HG03135 (cell line): ENCODE data around the gene IL22RA2.
"Not testable (repeated sequence)": the region's sequence is repeated elsewhere in the genome, so short reads cannot be mapped to it uniquely, and the experiment has no call there.

Experiments used
- ATAC-seq: cut with Tn5 transposase; IDR thresholded peaks from one replicate; pipeline ENCODE4 v1.9.1; 2021; ENCODE audit warnings: mild to moderate bottlenecking, moderate library complexity; ENCODE audit not compliant: unreplicated experiment

Gene IL22RA2

DNA sequence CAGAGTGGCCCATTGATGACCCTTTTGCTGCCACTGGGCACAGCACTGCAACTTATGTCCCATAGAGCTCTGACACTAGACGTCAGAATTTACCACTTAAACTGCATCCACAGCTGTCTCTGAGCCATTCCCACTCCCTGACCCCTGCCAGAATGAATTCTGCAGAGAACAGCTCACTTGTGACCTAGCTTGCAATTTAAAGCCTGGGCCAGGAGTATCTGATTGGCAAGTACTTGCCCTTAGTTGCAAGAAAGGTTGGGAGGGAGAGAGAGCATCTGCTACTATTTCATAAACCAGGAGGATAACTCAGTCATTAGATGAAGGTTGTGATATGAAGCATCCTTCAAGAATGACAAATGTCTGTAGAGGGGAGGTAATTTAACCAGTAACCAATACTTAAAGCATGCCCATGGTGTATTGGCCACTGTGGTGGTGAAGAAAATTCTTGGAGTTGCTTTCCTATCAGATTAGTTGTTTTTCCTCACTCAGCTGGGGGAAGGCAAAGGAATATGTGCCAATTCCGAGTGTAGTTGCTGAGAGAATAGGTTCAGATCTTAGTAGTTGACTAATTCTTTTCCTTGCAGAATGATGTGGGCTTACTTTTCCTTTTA lies 46.5 kb downstream of the IL22RA2 start:
- no peak for ATAC-seq

DNA sequence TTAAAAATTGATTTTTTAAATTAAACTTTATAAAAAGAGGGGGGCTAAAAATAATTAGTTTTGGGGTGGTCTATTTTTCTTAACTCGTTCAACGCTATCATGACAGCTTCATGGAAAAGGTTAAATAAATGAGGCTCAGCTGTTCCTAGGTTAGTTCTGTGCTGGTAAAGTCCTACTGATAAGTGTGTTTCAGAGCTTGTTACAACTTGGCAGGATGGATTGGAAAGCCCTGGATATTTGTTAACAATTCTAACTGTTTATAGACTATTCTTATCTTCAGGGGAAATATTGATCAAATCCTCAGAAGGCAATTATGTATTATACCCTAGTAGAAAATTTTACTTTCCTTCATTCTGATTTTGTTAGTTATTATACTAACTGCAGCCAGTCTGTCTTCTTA lies 50.4 kb downstream of the IL22RA2 start:
- no peak for ATAC-seq

DNA sequence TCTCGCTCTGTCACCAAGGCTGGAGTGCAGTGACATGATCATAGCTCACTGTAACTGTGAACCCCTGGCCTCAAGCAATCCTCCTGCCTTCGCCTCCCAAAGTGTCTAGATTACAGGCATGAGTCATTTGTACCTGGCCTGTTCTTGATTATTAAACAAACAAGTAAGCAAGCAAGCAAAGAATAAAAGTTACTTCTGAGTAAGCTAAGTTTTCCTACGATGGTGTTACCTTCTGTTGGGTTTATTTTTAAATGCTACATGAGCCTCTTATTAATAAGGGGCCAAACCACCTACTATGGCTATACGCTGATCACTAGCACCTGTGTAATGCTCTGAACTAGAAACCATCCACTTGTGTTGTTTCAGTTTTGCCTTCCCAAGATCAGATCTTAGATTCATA lies 50.8 kb downstream of the IL22RA2 start:
- peak; percentile 55 for ATAC-seq

DNA sequence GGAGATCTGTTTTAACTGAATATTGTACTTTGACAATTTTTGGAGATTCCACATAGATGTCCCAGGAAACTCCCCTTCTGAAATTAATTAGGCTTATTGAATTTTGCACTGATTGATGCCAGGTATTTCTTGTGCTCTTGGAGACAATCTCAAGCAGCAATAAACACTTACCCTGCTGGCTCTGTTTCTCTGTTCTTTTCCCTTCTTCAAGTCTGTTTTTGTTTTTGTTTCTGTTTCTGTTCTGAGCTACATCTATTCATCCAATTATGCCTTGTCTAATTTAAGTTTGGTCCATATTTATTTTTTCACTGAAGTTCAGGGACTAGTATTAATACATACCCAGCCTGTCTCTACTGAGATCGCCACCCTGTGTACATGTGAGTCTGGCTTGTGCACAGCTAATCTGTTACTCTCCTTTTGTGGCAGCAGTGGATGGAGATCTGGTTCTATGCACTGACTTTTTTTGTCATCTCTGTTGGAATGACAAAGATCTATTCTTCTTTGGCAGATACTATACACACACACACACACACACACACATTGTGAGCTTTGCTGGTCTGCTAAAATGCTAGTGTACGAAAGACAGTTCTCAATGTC lies 51.9 kb downstream of the IL22RA2 start:
- no peak for ATAC-seq

DNA sequence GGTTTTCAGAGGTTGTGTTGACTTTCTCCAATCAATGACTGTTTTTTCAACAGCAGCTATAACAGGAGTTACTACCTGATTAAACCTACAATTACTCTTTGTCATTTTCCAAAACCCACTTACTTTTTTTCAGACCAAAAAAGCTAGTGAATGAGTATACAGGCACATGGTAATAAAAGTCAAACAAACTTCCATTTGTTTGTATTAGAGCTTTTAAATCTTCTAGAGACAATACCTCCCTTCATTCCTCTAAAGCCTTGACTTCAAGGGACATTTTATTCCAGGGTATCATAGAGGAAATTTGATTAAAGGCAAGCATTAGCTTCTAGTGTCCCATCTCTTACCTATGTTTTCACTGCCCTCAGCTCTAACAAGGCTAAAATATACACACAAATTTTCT lies 52.7 kb downstream of the IL22RA2 start:
- ATAC-seq = no peak

DNA sequence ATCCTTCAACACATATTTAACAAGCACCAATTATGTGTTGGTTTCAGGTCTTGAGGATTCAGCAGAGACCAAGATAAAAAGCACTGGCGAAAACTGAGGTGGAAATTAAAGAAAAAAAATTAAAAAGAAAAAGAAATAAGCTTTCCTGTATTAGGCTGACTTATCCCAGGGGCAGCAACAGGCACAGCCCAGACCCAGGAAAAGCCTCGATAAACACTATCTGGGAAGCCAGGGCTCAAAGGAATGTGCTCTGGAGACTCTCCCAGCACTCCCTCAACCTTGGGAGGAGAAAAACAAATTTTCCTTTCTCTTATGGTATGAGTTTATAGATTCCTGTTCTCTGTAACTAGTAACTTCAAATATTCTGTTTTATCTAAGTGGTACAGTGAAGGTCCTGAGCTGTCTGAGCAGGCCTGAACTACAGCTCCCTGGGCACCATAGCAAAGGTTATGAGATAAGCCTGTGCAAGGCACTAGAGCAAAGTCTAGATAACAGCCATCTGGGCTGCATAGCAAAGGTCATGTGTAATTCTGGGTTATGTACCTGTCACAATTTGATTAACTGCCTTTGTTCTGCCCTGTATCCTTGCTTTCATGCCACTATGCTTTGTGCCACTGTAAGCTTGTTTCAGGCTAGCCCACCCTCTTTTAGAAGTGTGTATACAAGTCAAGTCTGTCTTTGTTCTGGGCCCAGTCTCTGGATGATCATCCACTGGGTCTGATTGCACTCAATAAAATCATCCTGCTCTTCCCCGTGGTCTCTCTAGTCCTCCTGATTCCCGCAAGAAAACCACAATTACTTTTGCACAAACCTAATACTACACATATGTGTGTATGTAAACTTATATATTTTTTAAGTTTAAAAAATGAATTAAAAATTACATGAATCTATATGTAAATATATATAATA lies 54.0 kb downstream of the IL22RA2 start:
- ATAC-seq = no peak

DNA sequence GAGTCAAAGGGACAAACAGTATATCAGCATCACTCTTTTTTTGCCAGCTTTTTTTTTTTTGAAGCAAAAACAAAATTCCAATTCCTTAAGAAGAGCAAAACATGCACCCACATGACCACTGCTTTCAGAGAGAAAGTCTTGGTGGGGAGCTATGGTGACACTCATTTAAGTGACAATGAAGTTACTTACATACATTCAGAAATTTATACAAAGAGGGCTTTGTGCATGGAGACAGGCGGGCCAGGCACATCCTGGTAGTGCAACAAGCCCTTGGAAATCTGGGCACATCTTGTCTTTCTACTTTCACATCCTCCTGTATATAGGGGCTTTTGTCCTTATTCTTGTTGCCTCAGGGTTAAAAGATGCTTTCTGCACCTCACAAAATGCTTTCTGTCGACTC lies 55.9 kb downstream of the IL22RA2 start:
- ATAC-seq = no peak

DNA sequence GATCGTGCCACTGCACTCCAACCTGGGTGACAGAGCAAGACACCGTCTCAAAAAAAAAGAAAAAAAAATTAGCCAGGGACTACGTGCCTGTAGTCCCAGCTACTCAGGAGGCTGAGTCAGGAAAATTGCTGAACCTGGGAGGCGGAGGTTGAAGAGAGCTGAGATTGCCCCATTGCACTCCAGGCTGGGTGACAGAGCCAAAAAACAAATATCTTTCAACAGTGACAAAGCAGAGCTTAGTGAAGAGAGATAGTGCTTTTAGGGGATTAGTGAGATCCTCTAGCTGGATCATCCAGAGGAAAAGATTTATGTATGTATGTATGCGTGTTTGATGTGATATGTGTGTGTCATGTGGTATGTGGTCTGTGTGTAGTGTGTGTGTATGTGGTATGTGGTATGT lies 56.6 kb downstream of the IL22RA2 start:
- no peak for ATAC-seq

DNA sequence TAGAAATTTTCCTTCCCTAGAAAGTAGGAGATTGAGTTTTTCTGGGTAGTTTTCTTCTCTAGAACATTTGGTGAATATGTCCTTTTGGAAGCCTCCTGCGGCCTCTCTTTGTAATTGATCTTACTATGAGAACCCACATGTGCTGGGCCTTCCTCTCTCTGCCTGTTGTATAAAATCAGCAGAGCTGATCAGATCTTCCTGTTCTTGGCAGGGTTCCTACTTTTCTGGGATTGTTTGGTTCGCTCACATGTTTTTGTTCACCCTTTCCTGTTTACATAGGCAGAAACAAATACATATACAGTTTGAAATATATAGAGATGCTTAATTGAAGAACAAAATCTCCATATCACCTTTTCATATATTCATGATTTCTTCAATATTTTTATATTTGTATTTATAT lies 57.8 kb downstream of the IL22RA2 start:
- ATAC-seq = no peak

DNA sequence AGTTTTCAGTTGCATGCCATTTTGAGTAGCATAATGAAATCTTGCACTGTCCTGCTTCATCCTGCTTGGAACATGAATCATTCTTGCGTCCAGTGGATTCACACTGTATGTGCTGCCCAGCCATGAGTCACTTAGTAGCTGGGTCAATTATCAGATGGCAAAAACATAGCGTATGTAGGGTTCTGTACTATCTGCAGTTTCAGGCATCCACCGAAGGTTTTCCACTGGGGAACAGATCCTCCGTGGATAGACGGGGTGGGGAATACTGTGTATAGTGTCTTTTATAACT lies 61.4 kb downstream of the IL22RA2 start:
- no peak for ATAC-seq

DNA sequence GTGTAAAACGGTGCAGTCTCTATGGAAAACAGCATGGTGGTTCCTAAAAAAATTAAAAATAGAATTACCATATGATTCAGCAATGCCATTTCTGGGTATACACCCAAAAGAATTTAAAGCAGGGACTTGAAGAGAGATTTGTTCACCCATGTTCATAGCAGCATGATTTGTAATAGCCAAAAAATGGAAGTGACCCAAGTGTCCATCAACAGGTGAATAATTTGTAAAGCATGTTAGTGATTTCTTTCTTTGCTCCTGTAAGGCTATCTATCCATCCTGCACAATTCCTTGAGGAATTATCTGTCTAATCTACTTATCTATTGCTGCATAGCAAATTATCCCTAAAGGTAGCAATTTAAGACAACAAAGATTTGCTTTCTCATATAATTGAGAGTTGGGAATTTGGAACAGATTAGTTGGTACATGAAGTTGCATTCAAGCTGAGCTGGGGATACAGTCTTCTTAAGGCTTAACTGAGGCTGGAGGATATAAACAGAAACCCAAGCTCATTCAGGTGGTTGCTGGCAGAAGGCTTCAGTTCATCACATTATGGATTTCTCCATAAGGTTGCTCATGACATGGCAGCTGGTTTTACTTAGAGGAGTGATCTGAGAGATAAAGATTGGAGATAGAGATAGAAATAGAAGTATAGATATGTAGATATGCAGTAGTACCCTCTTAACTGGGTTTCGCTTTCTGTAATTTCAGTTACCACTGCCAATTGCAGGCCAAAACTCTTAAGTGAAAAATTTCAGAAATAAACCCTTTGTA lies 62.0 kb downstream of the IL22RA2 start:
- no peak for ATAC-seq

DNA sequence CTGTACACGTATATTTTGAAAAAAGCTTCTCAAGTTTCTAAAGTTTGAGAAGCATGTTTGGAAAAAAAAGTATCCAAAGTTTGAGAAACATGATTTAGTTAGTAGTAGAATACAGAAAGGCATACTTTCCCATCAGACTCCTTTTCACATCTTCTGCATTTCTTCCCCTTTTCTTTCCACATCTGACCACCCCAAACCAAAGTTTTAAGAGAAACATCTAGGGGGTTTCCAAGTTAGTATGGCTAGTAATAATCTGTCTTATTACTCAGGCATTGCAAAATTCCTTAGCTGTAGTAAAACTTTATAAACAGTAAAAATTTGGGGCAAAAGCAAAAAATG lies 65.7 kb downstream of the IL22RA2 start:
- ATAC-seq = no peak

DNA sequence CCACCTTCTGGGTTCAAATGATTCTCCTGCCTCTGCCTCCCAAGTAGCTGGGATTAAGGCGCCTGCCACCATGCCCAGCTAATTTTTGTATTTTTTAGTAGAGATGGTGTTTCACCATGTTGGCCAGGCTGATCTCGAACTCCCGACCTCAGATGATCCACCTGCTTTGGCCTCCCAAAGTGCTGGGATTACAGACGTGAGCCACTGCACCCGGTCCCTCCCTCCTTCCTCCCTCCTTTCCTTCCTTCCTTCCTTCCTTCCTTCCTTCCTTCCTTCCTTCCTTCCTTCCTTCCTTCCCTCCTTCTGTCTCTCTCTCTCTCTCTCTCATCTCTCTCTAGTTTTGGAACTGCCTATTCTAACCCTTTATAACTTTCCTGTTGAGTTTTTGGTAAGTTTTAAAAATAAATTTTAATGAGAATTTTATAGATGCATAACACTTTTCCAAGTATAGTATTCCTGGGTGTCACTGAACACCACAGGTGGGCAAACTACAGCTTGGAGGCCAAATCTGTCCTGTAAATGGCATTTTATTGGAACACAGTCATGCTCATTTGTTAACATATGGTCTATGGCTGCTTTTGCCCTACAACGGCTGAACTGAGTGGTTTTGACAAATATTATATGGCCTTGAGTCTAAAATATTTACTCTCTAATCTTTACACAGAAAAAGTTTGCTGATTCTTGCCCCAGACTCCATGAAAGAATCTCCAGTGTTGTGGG lies 66.2 kb downstream of the IL22RA2 start:
- not testable (repeated sequence) for ATAC-seq

DNA sequence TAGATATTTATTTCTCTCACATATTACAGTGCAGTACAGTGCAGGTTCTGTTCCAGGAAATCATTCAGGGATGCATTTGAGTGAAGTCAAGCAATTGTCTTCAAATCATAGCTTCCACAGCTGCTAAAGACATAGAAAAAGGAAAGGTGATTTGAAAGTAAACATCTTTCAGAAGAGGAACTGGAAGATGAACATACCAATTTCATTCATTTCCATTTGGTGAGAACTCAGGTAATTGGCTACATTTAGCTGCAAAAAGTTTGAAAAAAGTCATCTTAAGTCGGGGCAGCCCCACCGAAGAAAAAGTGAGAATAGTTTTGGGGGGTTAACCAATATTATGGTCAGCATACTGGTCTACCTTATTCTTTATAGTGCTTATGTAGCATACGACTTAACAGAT lies 67.3 kb downstream of the IL22RA2 start:
- ATAC-seq = no peak

DNA sequence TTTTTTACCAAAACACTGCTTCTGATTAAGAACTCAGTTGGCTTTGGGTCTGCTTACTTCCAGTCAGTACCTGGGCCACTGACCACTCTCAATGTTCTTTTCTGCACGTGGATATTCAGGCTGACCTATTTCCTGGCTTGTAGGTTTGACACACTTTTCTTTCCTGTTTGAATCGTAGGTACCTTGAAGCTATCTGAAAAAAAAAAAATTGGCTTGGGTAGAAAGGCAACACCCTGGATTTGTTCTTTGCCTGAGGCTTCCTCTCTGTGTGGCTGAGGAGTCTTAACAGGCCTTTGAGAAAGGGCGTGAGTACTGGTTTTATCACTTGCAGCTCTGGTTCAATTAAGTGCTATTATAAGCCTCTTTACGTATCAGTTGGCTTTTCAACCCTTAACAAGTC lies 68.1 kb downstream of the IL22RA2 start:
- ATAC-seq = no peak

DNA sequence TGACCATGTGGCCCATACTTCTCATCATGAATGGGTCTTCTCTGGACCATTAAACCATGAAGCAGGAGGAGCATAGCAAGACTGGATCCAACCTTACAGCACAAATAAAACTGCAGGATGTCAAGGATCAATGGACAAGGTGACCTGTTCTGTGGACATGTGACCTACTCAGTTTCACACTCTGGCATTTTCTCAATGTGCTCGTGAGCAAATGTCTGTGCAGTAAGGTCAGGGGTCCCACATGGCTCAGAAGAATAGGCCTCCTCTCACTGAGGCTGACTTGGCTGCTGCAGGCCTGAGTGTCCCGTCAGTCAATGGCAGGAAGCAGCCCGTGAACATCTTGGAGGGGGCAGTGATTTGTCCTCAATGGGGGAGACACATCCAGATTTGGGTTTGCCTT lies 68.5 kb downstream of the IL22RA2 start:
- ATAC-seq = no peak

DNA sequence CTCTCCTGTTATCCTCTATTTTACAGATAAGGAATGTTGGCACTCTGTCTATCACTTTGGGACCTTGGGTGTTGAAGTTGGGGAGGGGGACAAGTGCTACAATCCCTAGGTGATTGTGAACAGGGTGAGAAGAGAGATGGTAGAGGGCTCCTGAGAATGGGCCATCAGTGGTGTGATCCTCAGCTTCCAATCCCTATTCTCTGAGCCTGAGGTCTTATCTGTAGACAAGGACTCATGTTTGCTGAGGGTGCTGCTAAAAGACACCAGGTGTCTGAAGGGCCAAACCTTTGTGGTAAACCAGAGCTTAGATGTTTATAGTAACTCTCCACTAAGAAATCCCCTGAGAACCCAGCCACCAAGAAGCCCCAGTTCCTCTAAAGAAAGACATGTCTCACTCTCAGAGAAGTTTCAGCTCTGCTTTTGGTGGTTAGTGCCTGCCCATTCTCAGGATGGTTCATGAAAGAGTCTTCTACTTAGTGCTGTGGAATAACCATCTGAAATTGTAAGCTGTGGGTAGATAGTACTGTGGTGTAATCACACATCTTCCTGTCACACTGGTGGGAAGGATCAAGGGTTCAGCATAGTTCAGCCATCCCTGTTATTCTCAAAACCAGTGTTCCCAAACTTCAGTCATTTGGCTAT lies 70.5 kb downstream of the IL22RA2 start:
- peak; percentile 81 for ATAC-seq

DNA sequence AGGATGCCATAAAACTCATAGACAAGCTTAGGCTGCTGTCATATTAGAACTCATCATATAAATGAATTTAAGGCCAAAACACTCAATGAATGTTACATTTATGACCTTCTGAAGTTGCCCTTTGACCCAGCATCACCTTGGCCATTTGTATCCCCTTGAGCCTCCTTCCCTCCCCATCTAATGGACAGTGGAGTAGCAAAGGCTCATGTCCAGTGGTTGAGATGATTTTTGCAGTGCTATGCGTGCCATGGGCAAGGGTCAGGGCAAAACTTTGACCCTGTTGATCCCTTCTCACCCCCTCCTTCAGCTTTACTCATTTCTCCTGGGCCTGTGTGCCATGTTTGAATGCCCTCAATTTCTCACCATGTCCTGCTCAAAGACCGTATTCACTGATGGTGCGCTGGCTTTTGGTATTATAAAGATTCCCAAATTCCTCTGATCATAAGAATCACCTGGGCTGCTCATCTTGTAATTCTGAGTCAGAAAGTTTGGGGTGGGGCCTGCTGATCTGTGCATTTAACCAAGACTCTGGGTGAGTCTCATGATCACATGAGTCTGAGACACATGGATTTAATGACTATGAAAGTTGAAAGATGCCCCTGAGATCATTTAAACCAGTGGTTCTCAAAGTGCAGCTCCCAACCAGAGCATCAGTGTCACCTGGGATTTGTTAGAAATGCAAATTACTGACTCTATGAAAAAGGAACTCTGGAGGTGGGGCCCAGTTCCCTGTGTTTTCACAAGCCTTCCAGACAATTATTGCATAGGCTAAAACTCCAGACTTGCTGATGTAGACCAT lies 71.2 kb downstream of the IL22RA2 start:
- ATAC-seq = peak; percentile 29

DNA sequence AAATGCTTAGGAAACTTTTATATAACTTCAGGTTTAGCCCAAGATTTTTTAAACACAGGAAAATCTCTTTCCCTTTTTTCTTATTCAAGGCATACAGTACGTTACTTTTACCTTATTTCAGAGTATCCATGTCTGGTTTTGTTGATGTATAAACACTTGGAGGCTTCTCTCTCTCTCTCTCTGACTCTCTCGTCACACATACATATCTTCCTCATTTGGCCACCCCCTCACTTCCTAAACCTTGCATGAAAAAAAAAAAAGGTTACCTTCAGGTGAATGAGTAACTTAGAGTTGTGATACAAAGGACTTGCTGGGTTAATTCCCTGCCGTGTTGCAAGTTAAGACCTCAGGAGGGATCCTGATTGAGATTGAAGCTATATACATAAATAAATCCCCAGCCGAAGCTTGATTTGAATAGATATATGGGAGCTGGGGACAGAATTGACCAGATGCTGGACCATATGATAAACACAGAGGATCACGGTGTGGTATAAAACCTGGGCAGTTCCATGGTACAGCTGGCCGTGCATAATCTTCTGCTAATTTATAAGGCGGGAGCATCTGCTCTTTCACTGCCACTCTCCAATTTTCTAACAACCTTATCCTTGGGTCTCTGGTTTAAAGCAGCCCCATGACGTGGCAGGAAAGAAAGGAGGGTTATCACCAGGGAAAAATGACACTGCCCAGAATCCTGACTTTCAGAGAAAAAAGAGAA lies 73.6 kb downstream of the IL22RA2 start:
- no peak for ATAC-seq
